ENCODE results near the gene SLC39A11.

SLC39A11 gene

GRCh38 chr17:73105431-73105830, 12.9 kb upstream of the SLC39A11 start:
- Histone ChIP-seq H3K27ac (ENCODE audit: low read length) (no peak overlapping the region), H3K4me3 (ENCODE audit: low read length) (no peak overlapping the region), H2AFZ (ENCODE audit: low read length) (no peak overlapping the region), H3K9ac (ENCODE audit: low read length) (no peak overlapping the region), H3K27me3 (replicated peaks; ENCODE audit: insufficient read depth, low read length) (no peaks in the 10 kb centered on the region), H4K20me1 (ENCODE audit: insufficient read depth, low read length) (no peaks in the 10 kb centered on the region), H3F3A (ENCODE audit: insufficient read depth, low read length) (no peaks in the 10 kb centered on the region), H3K4me1 (ENCODE audit: low read length) (no peaks in the 10 kb centered on the region), H3K9me3 (replicated peaks; ENCODE audit: insufficient read depth, low read length) (no peaks in the 10 kb centered on the region), H3K79me2 (ENCODE audit: low read length) (no peaks in the 10 kb centered on the region), H3K36me3 (replicated peaks; ENCODE audit: insufficient read depth, low read length) (no peaks in the 10 kb centered on the region), H3K9me2 (replicated peaks; ENCODE audit: insufficient read depth, low read length) (no peaks in the 10 kb centered on the region), H3K4me2 (ENCODE audit: low read depth, low read length) (no peak overlapping the region)
- DNase-seq, result no peak
- TF ChIP-seq EZH2phosphoT487 (IDR thresholded peaks at IDR 0.05; ENCODE audit: low read length) (no peak), CTCF (IDR thresholded peaks at IDR 0.05; ENCODE audit: low read length) (no peak), EZH2 (optimal IDR thresholded peaks at IDR 0.05; ENCODE audit: low read depth, low read length) (no peak)

GRCh38 chr17:73104450-73104849, 12.0 kb upstream of the SLC39A11 start:
- DNase-seq, result no peak
- H3K27ac ChIP-seq (ENCODE audit: low read length), result no peak overlapping the region
- TF ChIP-seq EZH2 (optimal IDR thresholded peaks at IDR 0.05; ENCODE audit: low read depth, low read length) (no peak), CTCF (IDR thresholded peaks at IDR 0.05; ENCODE audit: low read length) (no peak), EZH2phosphoT487 (IDR thresholded peaks at IDR 0.05; ENCODE audit: low read length) (no peak)

GRCh38 chr17:73103641-73104335, 11.3 kb upstream of the SLC39A11 start:
- no peaks in the 10 kb centered on the region for H3K27me3 ChIP-seq (replicated peaks; ENCODE audit: insufficient read depth, low read length)
- H3K9me2 ChIP-seq (replicated peaks; ENCODE audit: insufficient read depth, low read length), result no peaks in the 10 kb centered on the region
- H3K9me3 ChIP-seq (replicated peaks; ENCODE audit: insufficient read depth, low read length), result no peaks in the 10 kb centered on the region
- TF ChIP-seq EZH2 (optimal IDR thresholded peaks at IDR 0.05; ENCODE audit: low read depth, low read length) (no peak), EZH2phosphoT487 (IDR thresholded peaks at IDR 0.05; ENCODE audit: low read length) (no peak), CTCF (IDR thresholded peaks at IDR 0.05; ENCODE audit: low read length) (no peak)
- no peaks in the 10 kb centered on the region for H3K36me3 ChIP-seq (replicated peaks; ENCODE audit: insufficient read depth, low read length)
- no peak for DNase-seq
- no peak overlapping the region for H3K27ac ChIP-seq (ENCODE audit: low read length)
- no peaks in the 10 kb centered on the region for H4K20me1 ChIP-seq (ENCODE audit: insufficient read depth, low read length)
- no peak overlapping the region for H3K4me3 ChIP-seq (ENCODE audit: low read length)
- no peaks in the 10 kb centered on the region for H3F3A ChIP-seq (ENCODE audit: insufficient read depth, low read length)
- H2AFZ ChIP-seq (ENCODE audit: low read length), result no peak overlapping the region
- no peak overlapping the region for H3K9ac ChIP-seq (ENCODE audit: low read length)
- no peak overlapping the region for H3K4me2 ChIP-seq (ENCODE audit: low read depth, low read length)
- no peaks in the 10 kb centered on the region for H3K4me1 ChIP-seq (ENCODE audit: low read length)
- H3K79me2 ChIP-seq (ENCODE audit: low read length), result no peaks in the 10 kb centered on the region

More at GRCh38 chr17:73104450-73104849, 12.0 kb upstream of the SLC39A11 start:
- H4K20me1 ChIP-seq (ENCODE audit: insufficient read depth, low read length), result no peaks in the 10 kb centered on the region
- H3K36me3 ChIP-seq (replicated peaks; ENCODE audit: insufficient read depth, low read length), result no peaks in the 10 kb centered on the region
- no peak overlapping the region for H3K4me3 ChIP-seq (ENCODE audit: low read length)
- H3K27me3 ChIP-seq (replicated peaks; ENCODE audit: insufficient read depth, low read length), result no peaks in the 10 kb centered on the region
- no peaks in the 10 kb centered on the region for H3K79me2 ChIP-seq (ENCODE audit: low read length)
- no peaks in the 10 kb centered on the region for H3F3A ChIP-seq (ENCODE audit: insufficient read depth, low read length)
- no peak overlapping the region for H3K9ac ChIP-seq (ENCODE audit: low read length)
- no peaks in the 10 kb centered on the region for H3K4me1 ChIP-seq (ENCODE audit: low read length)
- no peaks in the 10 kb centered on the region for H3K9me2 ChIP-seq (replicated peaks; ENCODE audit: insufficient read depth, low read length)
- H3K4me2 ChIP-seq (ENCODE audit: low read depth, low read length), result no peak overlapping the region
- no peaks in the 10 kb centered on the region for H3K9me3 ChIP-seq (replicated peaks; ENCODE audit: insufficient read depth, low read length)
- no peak overlapping the region for H2AFZ ChIP-seq (ENCODE audit: low read length)

Measured in MM.1S (cell line).